GM18498 (cell line): Measurements from ENCODE around the gene MMP24.
"Not testable (repeated sequence)": the region's sequence is repeated elsewhere in the genome, so short reads cannot be mapped to it uniquely, and the experiment has no call there.

Experiments
- ATAC-seq: cut with Tn5 transposase; IDR thresholded peaks from one replicate; pipeline ENCODE4 v1.9.1; 2021; ENCODE audit warnings: mild to moderate bottlenecking, moderate library complexity; ENCODE audit not compliant: unreplicated experiment

MMP24 gene

DNA sequence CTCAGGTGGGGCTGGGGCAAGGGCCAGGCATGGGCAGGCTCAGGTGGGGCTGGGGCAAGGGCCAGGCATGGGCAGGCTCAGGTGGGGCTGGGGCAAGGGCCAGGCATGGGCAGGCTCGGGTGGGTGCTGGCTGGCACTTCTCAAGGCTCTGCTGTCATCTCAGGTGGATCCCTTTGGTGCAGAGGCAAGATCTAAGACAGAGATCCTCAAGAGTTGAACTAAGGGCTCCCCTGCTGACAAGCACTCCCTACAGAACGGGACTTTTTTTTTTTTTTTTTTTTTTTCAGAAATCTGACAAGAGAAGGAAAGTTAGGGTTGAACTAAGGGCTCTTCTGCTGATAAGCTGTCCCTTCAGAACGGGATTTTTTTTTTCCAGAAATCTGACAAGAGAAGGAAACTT, 26.5 kb downstream of the MMP24 start:
- no peak for ATAC-seq

DNA sequence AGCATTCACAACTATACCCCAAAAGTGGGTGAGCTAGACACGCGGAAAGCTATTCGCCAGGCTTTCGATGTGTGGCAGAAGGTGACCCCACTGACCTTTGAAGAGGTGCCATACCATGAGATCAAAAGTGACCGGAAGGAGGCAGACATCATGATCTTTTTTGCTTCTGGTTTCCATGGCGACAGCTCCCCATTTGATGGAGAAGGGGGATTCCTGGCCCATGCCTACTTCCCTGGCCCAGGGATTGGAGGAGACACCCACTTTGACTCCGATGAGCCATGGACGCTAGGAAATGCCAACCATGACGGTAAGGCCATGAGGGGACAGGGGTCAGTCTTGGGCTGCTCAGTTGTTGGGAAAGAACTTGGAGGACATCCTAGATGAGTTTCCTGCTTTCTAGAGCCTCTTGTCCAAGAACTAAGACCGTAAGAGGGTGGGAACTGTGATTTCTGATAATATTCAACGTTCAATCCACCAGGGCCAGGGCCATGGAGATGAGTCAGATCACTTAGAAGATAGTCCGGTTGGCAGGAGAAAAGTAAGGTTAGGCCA, 28.0 kb downstream of the MMP24 start:
- no peak for ATAC-seq

DNA sequence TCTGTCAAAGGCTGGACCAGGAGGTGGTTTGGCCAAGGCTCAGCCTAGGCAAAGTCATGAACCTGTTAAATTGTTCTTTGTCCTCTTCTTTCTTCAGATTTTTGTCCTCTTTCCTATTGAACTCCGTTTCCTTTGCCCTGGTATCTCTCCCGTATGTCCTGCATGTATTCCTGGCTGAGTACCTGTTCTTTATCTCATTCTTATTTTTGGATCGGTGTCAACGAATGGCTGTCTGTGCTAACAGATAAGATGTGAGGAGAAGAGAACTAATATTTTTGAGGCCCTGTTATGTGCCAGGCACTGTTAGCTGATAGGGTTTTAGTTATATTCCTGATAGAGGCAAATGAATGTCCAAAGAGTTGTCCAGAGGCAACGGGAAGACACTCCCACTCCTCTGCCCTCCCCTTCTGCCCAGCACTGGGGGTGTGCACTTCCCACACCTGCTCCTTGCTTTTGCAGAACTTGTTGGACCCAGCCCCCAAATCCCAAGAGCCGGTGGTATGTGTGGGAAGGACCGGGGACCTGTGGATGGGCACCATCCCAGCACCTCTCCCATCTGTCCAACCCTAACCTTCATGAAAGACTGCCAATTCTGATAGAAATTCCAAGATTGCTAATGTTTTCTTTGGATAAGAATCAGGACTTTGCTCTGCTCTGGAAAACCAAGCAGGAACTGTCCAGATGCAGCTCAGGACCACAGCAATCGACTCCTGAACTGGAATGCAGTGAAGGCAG, 30.9 kb downstream of the MMP24 start:
- no peak for ATAC-seq

DNA sequence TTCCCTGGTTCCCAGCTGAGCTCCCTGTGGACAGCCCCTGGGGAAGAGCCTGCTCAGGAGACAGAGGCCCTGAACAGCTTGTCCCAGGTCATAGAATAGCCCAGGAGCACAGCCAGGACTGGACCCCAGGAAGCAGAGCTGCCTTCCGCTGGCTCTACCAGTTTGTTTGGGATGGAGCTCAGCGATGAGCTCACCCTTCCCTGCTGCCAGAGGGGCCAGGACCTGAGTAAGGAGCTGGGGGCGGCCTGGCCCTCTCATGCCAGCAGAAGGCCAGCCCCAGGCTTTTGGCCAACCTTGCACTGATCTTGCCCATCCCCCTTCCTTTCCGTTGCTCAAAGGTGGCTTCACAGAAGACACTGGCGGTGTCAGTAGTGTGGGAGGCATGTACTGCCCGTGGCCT, 33.9 kb downstream of the MMP24 start:
- ATAC-seq: no peak

DNA sequence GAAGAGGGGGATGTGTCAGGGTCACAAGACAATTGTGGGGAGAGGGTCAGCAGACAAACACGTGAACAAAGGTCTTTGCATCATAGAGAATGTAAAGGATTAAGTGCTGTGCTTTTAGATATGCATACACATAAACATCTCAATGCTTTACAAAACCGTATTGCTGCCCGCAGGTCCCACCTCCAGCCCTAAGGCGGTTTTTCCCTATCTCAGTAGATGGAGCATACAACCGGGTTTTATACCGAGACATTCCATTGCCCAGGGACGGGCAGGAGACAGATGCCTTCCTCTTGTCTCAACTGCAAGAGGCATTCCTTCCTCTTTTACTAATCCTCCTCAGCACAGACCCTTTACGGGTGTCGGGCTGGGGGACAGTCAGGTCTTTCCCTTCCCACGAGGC, 35.8 kb downstream of the MMP24 start:
- ATAC-seq: not testable (repeated sequence)

DNA sequence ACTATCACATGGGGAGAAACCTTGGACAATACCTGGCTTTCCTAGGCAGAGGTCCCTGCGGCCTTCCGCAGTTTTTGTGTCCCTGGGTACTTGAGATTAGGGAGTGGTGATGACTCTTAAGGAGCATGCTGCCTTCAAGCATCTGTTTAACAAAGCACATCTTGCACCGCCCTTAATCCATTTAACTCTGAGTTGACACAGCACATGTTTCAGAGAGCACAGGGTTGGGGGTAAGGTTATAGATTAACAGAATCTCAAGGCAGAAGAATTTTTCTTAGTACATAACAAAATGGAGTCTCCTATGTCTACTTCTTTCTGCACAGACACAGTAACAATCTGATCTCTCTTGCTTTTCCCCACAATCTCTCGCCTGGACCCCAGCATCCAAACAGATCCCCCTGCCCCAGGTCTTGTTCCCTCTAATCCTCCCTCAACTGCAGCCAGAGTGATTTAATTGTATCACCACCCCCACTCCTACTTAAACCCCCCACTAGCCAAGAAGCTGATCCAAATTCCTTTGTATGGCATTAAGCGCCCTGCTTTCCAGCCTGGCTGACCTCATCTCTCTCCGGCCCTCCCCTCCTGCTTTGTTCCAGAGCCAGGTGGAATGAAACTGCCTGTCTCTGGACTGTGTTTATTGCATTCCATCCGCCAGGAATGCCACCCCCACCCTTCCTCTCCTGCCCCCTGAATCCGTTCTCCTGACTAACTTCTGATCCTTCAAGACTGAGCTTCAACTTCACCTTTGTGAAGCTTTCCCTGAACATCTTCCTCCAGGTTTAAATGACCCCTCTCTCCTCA, 36.4 kb downstream of the MMP24 start:
- ATAC-seq: not testable (repeated sequence)

DNA sequence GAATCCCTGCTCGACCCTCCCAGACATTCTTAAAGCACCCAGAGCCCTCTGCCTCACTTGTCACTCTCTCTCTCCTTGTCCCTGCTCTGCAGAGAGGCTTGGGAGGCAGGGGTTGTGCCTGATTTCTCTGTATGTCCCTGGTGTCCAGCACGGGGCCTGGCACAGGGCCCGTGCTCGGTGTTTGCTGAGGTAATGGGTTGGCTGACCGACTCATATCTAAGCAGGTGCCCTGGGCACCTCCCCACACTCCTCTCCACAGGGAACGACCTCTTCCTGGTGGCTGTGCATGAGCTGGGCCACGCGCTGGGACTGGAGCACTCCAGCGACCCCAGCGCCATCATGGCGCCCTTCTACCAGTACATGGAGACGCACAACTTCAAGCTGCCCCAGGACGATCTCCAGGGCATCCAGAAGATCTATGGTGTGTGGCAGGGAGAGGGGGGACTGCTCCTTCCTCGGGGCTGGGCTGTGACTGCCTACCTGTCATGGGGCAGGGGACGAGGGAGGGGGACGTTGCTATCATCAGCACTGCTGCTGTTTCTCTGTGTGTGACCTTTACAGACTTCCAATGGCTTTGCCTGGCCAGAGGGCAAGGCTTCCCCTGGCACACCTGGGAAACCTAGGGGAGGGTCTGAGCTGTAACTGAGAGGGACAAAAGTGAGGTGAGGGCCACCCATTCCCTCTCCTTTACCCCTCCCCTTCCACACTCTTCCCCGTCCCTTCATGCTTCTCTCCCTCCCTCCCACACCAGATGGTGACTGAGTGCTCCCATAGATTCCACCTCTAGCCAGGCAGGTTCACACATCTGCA, 37.2 kb downstream of the MMP24 start:
- ATAC-seq: no peak

DNA sequence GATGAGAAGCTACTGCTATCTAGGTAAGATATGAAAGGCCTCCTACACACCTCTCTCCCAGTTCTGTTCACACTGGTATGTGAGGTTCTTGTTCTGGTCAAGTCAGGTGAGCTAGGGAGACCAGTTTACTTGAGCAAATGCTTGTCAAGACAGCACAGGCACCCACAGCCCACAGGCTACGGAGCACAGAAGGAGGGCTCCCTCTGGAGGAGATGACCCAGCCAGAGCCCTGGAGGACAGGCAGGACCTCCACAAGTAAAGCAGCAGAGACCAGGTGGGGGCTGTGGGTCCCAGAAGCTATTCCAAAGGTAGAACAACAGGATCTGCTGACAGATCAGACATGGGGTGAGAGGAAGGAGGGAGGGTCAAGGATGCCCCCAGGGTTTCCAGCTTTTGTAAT, 38.3 kb downstream of the MMP24 start:
- no peak for ATAC-seq

DNA sequence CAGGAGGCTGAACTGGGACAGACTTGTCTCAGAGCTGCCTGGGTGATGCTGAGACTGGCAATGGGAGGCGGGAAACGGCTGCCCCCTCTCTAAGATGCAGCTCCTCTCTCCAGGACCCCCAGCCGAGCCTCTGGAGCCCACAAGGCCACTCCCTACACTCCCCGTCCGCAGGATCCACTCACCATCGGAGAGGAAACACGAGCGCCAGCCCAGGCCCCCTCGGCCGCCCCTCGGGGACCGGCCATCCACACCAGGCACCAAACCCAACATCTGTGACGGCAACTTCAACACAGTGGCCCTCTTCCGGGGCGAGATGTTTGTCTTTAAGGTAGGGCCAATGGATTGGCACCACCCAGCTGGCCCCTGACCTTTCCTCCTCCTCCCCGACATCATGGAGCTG, 40.6 kb downstream of the MMP24 start:
- ATAC-seq: no peak

DNA sequence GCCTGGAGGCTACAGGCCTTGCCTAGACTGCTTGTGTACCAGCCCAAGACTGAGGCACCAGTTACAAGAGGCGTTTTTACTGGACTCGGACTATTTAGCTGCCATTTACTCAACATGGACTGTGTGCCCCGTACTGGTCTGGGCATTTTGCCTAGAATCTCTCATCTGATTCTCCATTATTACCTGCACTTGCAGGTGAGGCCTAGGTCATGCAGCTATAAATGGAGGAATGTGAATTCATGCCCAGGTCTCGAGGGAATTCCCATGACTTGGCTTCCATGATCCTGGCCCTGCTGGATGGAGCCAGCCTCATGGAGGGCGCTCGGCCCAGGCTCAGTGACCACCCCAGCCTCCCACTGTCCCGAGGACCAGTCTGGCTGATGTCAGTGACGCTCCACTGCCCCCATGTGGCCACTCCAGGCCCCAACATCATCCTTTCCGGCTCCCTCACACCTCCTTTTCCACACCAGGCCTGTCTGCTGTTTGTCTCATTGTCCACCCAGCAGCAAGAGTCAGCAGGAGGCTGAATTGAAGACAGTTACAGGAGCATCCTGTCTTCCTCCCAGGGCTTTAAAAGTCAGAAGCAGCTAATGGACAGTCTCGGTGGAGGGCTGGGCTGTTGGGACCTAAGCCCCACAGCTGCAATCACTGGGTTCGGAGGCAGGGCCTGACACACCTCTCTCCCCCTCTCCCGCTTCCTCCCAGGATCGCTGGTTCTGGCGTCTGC, 42.7 kb downstream of the MMP24 start:
- no peak for ATAC-seq

DNA sequence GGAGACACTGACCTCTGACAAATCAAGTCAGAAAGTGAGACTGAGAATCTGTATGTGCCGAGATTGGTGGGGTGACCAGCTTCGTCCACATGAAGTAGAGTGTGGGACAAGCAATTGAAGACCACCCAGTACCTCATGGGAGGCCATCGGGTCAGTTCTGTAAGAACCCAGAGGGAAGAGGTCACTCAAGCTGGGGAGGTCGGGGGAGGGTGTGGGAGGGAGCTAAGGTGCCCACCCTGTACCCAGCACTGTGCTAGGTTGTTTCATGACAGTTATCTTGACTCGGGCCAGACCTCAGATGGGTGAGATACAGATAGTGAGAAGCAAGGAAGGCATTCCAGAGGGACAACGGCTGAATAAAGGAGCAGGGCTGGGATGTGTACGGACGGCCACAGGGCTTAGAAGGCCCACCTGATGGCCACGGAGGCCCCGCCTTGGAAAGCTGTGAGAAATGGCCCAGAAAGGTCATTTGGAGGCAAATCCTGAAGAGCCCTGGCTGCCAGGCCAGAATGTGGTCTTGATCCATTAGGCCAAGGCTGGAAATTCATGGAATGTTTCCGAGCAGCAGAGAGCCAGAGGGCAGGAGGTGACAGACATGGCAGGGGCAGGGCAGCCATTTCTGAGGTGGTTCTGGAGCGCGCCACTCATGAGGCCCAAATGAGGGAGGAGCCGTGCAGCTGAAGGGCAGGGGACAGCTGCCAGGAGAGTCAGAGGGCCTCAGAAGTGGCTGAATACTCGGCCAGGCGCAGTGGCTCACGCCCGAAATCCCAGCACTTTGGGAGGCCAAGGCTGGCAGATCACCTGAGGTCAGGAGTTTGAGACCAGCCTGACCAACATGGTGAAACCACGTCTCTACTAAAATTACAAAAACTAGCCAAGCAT, 43.8 kb downstream of the MMP24 start:
- no peak for ATAC-seq

DNA sequence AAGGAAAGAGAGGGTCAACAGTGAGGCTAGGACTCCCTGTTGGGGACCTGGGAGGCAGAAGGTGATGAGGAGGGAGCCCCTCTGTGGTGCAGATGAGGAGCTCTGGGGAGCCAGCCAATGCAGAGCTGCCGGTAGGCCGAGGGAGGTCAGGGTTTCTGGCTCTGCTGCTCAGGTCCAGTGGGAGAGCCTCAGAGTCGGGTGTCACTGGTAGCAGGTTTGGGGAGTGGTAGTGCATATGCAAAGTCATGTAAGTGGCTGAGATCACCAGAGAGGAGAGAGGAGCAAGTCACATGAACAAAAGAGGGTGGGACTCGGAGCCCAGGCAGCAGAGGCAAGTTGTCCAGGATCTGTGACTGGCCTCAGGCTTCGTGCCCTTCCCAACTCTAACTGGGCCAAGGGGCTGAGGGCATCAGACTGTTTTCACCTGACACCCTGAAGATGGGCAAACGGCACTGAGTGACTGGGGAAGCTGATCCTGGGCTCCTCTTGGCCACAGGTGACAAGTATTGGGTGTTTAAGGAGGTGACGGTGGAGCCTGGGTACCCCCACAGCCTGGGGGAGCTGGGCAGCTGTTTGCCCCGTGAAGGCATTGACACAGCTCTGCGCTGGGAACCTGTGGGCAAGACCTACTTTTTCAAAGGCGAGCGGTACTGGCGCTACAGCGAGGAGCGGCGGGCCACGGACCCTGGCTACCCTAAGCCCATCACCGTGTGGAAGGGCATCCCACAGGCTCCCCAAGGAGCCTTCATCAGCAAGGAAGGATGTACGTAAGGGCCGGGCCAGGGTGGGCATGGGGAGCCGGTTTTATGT, 44.8 kb downstream of the MMP24 start:
- ATAC-seq: no peak

DNA sequence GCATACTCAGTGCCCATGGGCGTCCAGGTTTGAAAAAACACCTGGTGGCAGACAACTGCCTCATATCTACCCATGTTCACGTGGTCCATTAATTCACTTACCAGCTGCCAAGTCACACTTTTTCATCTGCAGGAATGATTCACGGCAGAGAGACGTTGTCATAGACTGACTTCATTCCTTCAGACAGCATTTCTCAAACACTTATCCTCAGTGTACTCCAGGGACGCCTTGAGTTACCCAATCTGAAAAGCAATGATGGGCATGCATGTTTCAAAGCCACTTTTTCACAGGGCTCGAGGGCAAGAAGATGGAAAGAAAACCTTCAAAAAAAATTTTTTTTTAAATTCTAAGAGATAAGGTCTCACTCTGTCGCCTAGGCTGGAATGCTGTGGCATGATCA, 45.4 kb downstream of the MMP24 start:
- no peak for ATAC-seq

DNA sequence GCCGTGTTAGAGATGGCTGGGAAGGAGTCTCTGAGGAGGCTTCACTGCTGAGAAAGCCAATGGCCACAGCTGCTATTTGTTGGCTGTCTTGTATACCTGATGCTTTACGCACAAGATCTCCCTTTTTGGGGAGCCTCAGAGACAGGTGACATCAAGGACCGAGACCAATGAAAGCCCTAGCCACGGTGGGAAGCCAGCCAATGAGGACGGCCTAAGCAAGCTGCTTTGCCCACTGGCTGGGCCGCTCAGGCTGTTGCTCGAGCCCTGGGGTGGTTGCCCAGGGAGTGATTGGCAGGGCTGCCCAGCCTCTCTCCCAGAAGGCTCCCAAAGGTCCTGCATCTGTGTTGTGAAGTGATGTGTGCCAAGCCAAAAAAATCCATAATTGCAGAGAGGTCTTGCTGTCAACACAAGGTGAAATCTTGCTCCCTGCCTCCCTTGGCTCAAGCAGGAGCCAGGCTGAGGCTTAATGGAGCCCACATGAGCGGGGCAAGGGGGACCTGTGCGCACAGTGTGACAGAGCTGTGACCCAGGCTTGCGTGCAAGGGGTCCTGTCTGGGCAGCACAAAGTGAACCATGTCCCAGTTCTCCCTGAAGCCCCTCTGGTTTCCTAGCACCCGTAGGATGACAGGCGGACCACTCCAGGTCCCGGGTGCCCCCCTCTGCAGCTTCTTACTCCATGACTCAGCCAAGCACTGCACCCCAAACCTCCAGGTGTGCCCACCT, 47.1 kb downstream of the MMP24 start:
- no peak for ATAC-seq

DNA sequence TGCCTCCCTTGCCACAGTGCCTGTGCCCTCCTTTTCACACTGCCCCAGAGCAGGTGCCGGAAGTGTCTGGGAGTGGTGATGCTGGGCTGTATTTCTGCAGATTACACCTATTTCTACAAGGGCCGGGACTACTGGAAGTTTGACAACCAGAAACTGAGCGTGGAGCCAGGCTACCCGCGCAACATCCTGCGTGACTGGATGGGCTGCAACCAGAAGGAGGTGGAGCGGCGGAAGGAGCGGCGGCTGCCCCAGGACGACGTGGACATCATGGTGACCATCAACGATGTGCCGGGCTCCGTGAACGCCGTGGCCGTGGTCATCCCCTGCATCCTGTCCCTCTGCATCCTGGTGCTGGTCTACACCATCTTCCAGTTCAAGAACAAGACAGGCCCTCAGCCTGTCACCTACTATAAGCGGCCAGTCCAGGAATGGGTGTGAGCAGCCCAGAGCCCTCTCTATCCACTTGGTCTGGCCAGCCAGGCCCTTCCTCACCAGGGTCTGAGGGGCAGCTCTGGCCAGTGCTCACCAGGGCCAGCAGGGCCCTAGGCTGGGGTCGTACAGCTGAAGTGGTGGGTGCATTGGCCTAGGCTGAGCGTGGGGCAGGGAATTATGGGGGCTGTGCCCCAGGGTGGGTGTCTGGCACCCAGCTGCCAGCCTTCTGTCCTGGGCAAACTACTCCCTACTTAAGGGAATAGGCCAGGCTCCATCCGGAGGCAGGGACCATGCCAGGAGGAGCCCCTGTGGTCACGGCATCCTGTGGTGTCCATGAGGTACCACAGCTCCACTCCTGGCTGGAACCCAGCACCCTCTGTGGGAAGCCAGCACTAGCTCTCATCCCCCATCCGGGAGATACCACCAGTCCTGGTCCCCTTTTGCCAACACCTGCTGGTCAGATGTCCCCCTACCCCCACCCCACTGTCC, 47.9 kb downstream of the MMP24 start:
- no peak for ATAC-seq

DNA sequence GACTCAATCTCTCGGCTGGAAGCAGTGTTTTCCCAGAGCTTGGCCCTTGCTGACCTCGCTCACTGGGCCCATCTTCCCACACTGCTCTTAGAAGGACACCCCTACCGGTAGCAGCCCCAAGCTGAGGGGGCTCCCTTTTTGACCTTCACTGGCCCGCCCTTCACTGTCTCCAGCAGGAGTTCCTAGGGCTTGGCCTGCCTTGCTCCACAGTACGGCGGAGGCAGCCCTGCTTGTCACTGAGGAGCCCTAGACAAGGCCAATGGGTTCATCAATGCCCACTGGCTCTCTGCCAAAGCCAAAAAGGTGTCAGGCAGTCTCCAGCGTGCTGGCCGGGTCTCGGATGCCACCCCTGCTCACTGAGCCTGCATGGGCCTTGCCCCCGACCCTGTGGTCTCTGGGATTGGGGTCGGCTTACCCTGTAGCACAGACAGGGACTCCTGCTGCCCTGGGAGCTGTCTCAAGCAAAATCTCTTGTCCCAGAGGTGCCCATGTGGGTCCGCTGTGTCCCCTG, 49.3 kb downstream of the MMP24 start:
- ATAC-seq: no peak

DNA sequence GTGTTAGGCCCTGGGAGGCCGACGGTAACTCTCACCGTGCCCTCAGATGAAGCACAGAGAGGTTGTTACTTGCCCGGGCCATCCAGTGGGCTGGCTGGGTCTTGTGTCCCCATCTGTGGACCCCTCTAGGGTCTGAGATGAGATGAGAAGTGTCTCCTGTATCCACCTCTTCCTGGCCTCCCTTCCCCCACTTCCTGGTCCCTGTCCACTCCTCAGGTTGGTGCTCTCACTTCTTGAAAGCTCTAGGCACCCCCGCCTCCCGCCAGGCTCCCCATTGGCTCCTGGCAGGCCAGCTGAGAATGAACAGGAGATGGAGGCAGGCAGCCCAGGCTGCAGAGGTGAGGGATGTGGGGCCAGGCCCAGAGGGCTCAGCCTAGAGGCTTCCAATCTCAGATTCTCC, 49.9 kb downstream of the MMP24 start:
- ATAC-seq: no peak
